ENCODE results near the gene FANCI. TPM values are rescaled to one million over a fixed set of nuclear protein-coding genes. Genes with fewer than 3 reads are reported as not detected.
"Not testable (repeated sequence)": the region's sequence is repeated elsewhere in the genome, so short reads cannot be mapped to it uniquely, and the experiment has no call there.

Gene FANCI
- total RNA-seq, 2 donors from 2014 or later: 1.0 to 7.3 TPM

DNA sequence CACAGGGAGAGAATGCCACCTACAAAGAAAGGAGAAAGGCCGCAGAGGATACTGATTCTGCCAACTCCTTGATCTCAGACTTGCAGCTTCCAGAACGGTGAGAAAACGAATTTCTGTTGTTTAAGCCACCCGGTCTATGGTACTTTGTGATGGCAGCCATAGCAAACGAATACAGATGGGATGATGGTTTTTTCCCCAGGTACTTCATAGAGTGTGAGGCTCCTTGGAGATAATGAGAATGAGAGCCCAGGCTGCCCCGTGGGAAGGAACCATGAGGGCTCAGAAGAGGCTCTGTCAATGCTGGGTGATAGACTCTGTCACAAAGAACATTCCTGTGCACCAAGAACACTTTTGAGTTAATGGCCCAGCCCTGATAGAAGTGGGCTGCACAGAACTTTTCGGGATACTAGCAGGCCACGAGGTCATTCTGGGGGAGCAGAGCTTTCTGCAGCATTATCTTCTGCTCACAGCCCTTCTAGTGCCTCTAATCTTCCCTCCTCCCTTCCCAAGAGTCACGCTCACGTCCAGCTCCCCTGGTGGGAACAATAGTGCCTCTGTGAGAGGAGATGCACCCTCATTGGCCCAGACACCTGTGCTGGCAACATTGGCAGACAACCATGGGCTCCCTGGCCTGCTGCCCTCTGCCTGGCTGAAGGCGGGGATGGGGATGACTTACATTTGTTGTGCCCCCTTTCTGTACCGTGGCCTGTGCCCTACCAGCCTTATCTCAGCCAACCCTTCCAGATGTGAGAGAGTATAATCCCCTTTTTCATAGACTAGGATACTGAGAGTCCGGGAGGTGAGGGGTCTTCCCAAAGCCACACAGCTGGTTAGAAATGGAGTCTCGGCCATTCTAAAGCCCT is 17.2 kb upstream of the FANCI start:
- no peaks in the 10 kb centered on the region for H3K36me3 ChIP-seq (replicated peaks in 1 of 2; ENCODE audit: insufficient read depth in 1 of 2, low read depth in 2 of 2)
- WGBS, 2 donors: 65 to 70% methylated on average over 13 to 14 of the region's 14 CpGs
- peak; percentile 84 for ATAC-seq
- peak overlapping the region in 1 of 4 donors; percentile 11 for H3K27ac ChIP-seq
- no peak overlapping the region for H3K4me3 ChIP-seq
- intact Hi-C loops (cut with DNase I): no loop called here
- no peaks in the 10 kb centered on the region for H3K9me3 ChIP-seq
- peak; percentile 39 to 56 (median 48) for DNase-seq
- H3K4me1 ChIP-seq: peaks cover 6% of the 10 kb centered on the region
- no peak for TF ChIP-seq POLR2A (IDR thresholded peaks at IDR 0.05)
- TF ChIP-seq, protein P1, sequence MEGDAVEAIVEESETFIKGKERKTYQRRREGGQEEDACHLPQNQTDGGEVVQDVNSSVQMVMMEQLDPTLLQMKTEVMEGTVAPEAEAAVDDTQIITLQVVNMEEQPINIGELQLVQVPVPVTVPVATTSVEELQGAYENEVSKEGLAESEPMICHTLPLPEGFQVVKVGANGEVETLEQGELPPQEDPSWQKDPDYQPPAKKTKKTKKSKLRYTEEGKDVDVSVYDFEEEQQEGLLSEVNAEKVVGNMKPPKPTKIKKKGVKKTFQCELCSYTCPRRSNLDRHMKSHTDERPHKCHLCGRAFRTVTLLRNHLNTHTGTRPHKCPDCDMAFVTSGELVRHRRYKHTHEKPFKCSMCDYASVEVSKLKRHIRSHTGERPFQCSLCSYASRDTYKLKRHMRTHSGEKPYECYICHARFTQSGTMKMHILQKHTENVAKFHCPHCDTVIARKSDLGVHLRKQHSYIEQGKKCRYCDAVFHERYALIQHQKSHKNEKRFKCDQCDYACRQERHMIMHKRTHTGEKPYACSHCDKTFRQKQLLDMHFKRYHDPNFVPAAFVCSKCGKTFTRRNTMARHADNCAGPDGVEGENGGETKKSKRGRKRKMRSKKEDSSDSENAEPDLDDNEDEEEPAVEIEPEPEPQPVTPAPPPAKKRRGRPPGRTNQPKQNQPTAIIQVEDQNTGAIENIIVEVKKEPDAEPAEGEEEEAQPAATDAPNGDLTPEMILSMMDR (IDR thresholded peaks at IDR 0.05): no peak
- no peaks in the 10 kb centered on the region for H3K27me3 ChIP-seq

- 79 to 82% methylated on average over 7 of the region's 7 CpGs for WGBS, 2 donors
- Histone ChIP-seq H3K27ac (no peak overlapping the region), H3K4me1 (peaks cover 6% of the 10 kb centered on the region), H3K9me3 (no peaks in the 10 kb centered on the region), H3K4me3 (no peak overlapping the region), H3K36me3 (replicated peaks in 1 of 2; ENCODE audit: insufficient read depth in 1 of 2, low read depth in 2 of 2) (no peaks in the 10 kb centered on the region), H3K27me3 (no peaks in the 10 kb centered on the region)
- DNase-seq (no peak), ATAC-seq (no peak)
- no peak for TF ChIP-seq POLR2A (IDR thresholded peaks at IDR 0.05)
- TF ChIP-seq, protein P1 (IDR thresholded peaks at IDR 0.05): no peak
- intact Hi-C loops (cut with DNase I): no loop called here
These were observed 16.4 kb upstream of the FANCI start for GRCh38 chr15:89227425-89227824.

- Histone ChIP-seq H3K27ac (no peak overlapping the region), H3K9me3 (no peaks in the 10 kb centered on the region), H3K27me3 (no peaks in the 10 kb centered on the region), H3K4me3 (no peak overlapping the region), H3K36me3 (replicated peaks in 1 of 2; ENCODE audit: insufficient read depth in 1 of 2, low read depth in 2 of 2) (no peaks in the 10 kb centered on the region), H3K4me1 (peaks cover 6% of the 10 kb centered on the region)
- no peak for ATAC-seq
- intact Hi-C loops (cut with DNase I): no loop called here
- no peak for DNase-seq
- 53 to 72% methylated on average over 5 of the region's 5 CpGs for WGBS, 2 donors
- TF ChIP-seq, protein P1 (IDR thresholded peaks at IDR 0.05): no peak
- no peak for TF ChIP-seq POLR2A (IDR thresholded peaks at IDR 0.05)
These were observed 13.5 kb upstream of the FANCI start for GRCh38 chr15:89230277-89230676.

- H3K4me1 ChIP-seq: peaks cover under 1% of the 10 kb centered on the region
- no peak overlapping the region for H3K4me3 ChIP-seq
- no peaks in the 10 kb centered on the region for H3K36me3 ChIP-seq (replicated peaks in 1 of 2; ENCODE audit: insufficient read depth in 1 of 2, low read depth in 2 of 2)
- TF ChIP-seq, protein P1 (IDR thresholded peaks at IDR 0.05): no peak
- no peak for TF ChIP-seq POLR2A (IDR thresholded peaks at IDR 0.05)
- no peaks in the 10 kb centered on the region for H3K9me3 ChIP-seq
- ATAC-seq (no peak), DNase-seq (no peak)
- intact Hi-C loops (cut with DNase I): no loop called here
- H3K27me3 ChIP-seq: no peaks in the 10 kb centered on the region
- H3K27ac ChIP-seq: no peak overlapping the region
These were observed 11.9 kb upstream of the FANCI start for GRCh38 chr15:89231832-89232231.

GRCh38 chr15:89239883-89240810 is 3.6 kb upstream of the FANCI start:
- H3K27ac ChIP-seq; DNase-seq; intact Hi-C loops (cut with DNase I); H3K27me3 ChIP-seq; H3K9me3 ChIP-seq; H3K36me3 ChIP-seq (replicated peaks in 1 of 2; ENCODE audit: insufficient read depth in 1 of 2, low read depth in 2 of 2); ATAC-seq; H3K4me3 ChIP-seq: not testable (repeated sequence)
- peaks cover 17% of the 10 kb centered on the region for H3K4me1 ChIP-seq
- WGBS, 2 donors: 86 to 87% methylated on average over 12 of the region's 12 CpGs

Measured in body of pancreas (tissue), 4 donors.